HCT116 (cell line): ENCODE results near the gene AMZ1. TPM values are rescaled to one million over a fixed set of nuclear protein-coding genes. Genes with fewer than 3 reads are reported as not detected.

ENCODE experiments used
- ATAC-seq: fragments of 200-7000 bp; cut with Tn5 transposase; 2 replicates; pipeline ENCODE4 v1.9.1; 2020; ENCODE audit warnings: mild to moderate bottlenecking, moderate library complexity
- BruUV-seq: library from RNA; stranded (reverse); fragments of 400-500 nt; replicated peaks from 2 replicates; lab custom pipeline; 2021; lab: Mats Ljungman, UMichigan
- CTCF ChIA-PET: fragments of 300-600 bp; sonication (Branson Sonifier 250); formaldehyde crosslinking; loops from one replicate; lab custom pipeline; 2021; ENCODE audit warnings: antibody characterized with exemption; lab: Charles Lee
- POLR2A ChIA-PET: fragments of 300-600, 350-600 bp; sonication (Branson Sonifier 250); formaldehyde crosslinking; loops from one replicate; lab custom pipeline; 2021; ENCODE audit warnings: antibody characterized with exemption; lab: Charles Lee
- RAD21 ChIA-PET, 2 experiments: fragments of 300-600 bp; sonication (Branson Sonifier 250); formaldehyde crosslinking; loops; one replicate each; lab custom pipeline; 2023; ENCODE audit warnings: low total read pairs in 2 of 2; ENCODE audit not compliant: uncharacterized antibody in 2 of 2, unreplicated experiment in 2 of 2, low non-redundant PET in 1 of 2; lab: Charles Lee
- DNase-seq: peaks from one replicate; pipeline ENCODE4 v3.0.0-alpha.2; 2010; ENCODE audit warnings: low read depth, low spot score
- H2AFZ ChIP-seq: fragments of 200-600 bp; shearing (Covaris generic), sonication (generic); 2 replicates; pipeline ENCODE4 v1.6.1; 2017; ENCODE audit warnings: low read depth, mixed run types, mixed read lengths, antibody characterized with exemption, low read length; ENCODE audit not compliant: poor library complexity, severe bottlenecking
- H3K27ac ChIP-seq: 2 replicates; pipeline ENCODE4 v1.5.1; 2012; ENCODE audit warnings: low read depth, low read length
- H3K27me3 ChIP-seq: fragments of 200-600 bp; sonication (generic); 2 replicates; pipeline ENCODE4 v1.6.1; 2016; ENCODE audit warnings: mixed run types, low read length, mixed read lengths; ENCODE audit not compliant: insufficient read depth
- H3K36me3 ChIP-seq, 2 experiments: fragments of 200-500 bp in 1 of 2; fragments of 200-600 bp in 1 of 2; sonication (Bioruptor generic) in 1 of 2; sonication (generic) in 1 of 2; 2 replicates each; pipeline versions ENCODE4 v1.5.1 to v1.6.1; 2014 to 2016; ENCODE audit warnings: low read length in 2 of 2, inconsistent platforms in 1 of 2, mixed read lengths in 1 of 2, mixed run types in 1 of 2; ENCODE audit not compliant: insufficient read depth in 2 of 2, control insufficient read depth in 1 of 2
- H3K4me1 ChIP-seq, 2 experiments: fragments of 200-600 bp in 1 of 2; sonication (generic) in 1 of 2; 2 replicates each; pipeline versions ENCODE4 v1.5.1 to v1.6.1; 2012 to 2017; ENCODE audit warnings: low read length in 2 of 2, inconsistent platforms in 1 of 2, mild to moderate bottlenecking in 1 of 2, mixed read lengths in 1 of 2, mixed run types in 1 of 2, moderate library complexity in 1 of 2; ENCODE audit not compliant: insufficient read depth in 2 of 2, control insufficient read depth in 1 of 2
- H3K4me2 ChIP-seq: fragments of 200-600 bp; sonication (generic); 2 replicates; pipeline ENCODE4 v1.6.1; 2017; ENCODE audit warnings: mixed run types, low read length, mixed read lengths
- H3K4me3 ChIP-seq, 2 experiments: fragments of 200-600 bp in 1 of 2; sonication (generic) in 1 of 2; replicated peaks in 1 of 2; 2 replicates each; pipeline ENCODE4 v1.5.1; 2011 to 2016; ENCODE audit warnings: low read length in 2 of 2, control low read depth in 1 of 2, low read depth in 1 of 2, mild to moderate bottlenecking in 1 of 2, mixed read lengths in 1 of 2, mixed run types in 1 of 2
- H3K79me2 ChIP-seq: fragments of 200-600 bp; sonication (generic); 2 replicates; pipeline ENCODE4 v1.6.1; 2017; ENCODE audit warnings: mild to moderate bottlenecking, mixed run types, low read length, moderate library complexity, mixed read lengths; ENCODE audit not compliant: insufficient read depth
- H3K9ac ChIP-seq: fragments of 200-600 bp; sonication (generic); 2 replicates; pipeline ENCODE4 v1.6.1; 2016; ENCODE audit warnings: low read length, mixed read lengths
- H3K9me2 ChIP-seq: fragments of 200-600 bp; sonication (generic), shearing (Covaris generic); 2 replicates; pipeline ENCODE4 v1.6.1; 2017; ENCODE audit warnings: mixed run types, mild to moderate bottlenecking, moderate library complexity; ENCODE audit not compliant: insufficient read depth
- H3K9me3 ChIP-seq, 2 experiments: fragments of 200-500 bp in 1 of 2; fragments of 200-600 bp in 1 of 2; sonication (Bioruptor generic) in 1 of 2; sonication (generic) in 1 of 2; 2 replicates each; pipeline ENCODE4 v1.6.1; 2014 to 2017; ENCODE audit warnings: low read length in 2 of 2, mixed read lengths in 2 of 2, inconsistent platforms in 1 of 2, low read depth in 1 of 2, mild to moderate bottlenecking in 1 of 2, mixed run types in 1 of 2, moderate library complexity in 1 of 2; ENCODE audit not compliant: control insufficient read depth in 1 of 2, insufficient read depth in 1 of 2
- H4K20me1 ChIP-seq: fragments of 200-600 bp; sonication (generic), shearing (Covaris generic); 2 replicates; pipeline ENCODE4 v1.6.1; 2017; ENCODE audit warnings: mixed run types, mild to moderate bottlenecking, moderate library complexity; ENCODE audit not compliant: insufficient read depth
- ATF3 ChIP-seq: IDR thresholded peaks from 2 replicates; pipeline ENCODE4 v1.6.1; 2012
- CEBPB ChIP-seq: IDR thresholded peaks from 2 replicates; pipeline ENCODE4 v1.6.1; 2012; ENCODE audit warnings: low read depth
- CTCF ChIP-seq, 3 experiments: fragments of 200-600 bp in 1 of 3; sonication (generic) in 1 of 3; IDR thresholded peaks in 2 of 3; conservative IDR thresholded peaks in 1 of 3; 2 replicates each; pipeline ENCODE4 v1.5.1; 2012 to 2017; ENCODE audit warnings: low read depth in 2 of 3, low read length in 2 of 3, antibody characterized with exemption in 1 of 3, borderline replicate concordance in 1 of 3, control low read depth in 1 of 3, mild to moderate bottlenecking in 1 of 3, mixed read lengths in 1 of 3, mixed run types in 1 of 3, moderate library complexity in 1 of 3; ENCODE audit not compliant: insufficient read depth in 1 of 3
- EZH2 ChIP-seq: fragments of 200-600 bp; sonication (generic); IDR thresholded peaks from 2 replicates; pipeline ENCODE4 v1.6.1; 2017; ENCODE audit warnings: antibody characterized with exemption, mixed run types
- EZH2phosphoT487 ChIP-seq: fragments of 200-600 bp; IDR thresholded peaks from 2 replicates; pipeline ENCODE4 v1.6.1; 2018; ENCODE audit warnings: antibody characterized with exemption, borderline replicate concordance
- JUND ChIP-seq: IDR thresholded peaks from 2 replicates; pipeline ENCODE4 v1.6.1; 2012
- RAD21 ChIP-seq: IDR thresholded peaks from 2 replicates; pipeline ENCODE4 v1.6.1; 2012; ENCODE audit warnings: low read depth, mild to moderate bottlenecking
- REST ChIP-seq: IDR thresholded peaks from 2 replicates; pipeline ENCODE4 v1.6.1; 2012; ENCODE audit warnings: low read depth
- SIN3A ChIP-seq: IDR thresholded peaks from 2 replicates; pipeline ENCODE4 v1.6.1; 2012; ENCODE audit warnings: low read depth
- SP1 ChIP-seq: IDR thresholded peaks from 2 replicates; pipeline ENCODE4 v1.6.1; 2012; ENCODE audit warnings: low read depth
- TCF7L2 ChIP-seq: IDR thresholded peaks from 2 replicates; pipeline ENCODE4 v1.7.0; 2011; ENCODE audit warnings: borderline replicate concordance, inconsistent platforms; ENCODE audit not compliant: insufficient read depth, insufficient read length; ENCODE audit errors: extremely low read depth
- ZNF274 ChIP-seq: fragments of 200-500 bp; sonication (Bioruptor generic); IDR thresholded peaks from 2 replicates; pipeline ENCODE4 v1.6.1; 2014; ENCODE audit warnings: mild to moderate bottlenecking, low read depth, low read length, inconsistent platforms
- intact Hi-C: fragments of 100-400 bp; cut with micrococcal nuclease; formaldehyde crosslinking; loops from 2 replicates; pipeline ENCODE4 v1.10.0; 2022
- total RNA-seq: library from RNA; stranded (reverse); gene quantifications from one replicate; pipeline ENCODE4 v1.2.1, GENCODE V29; 2021; ENCODE audit not compliant: unreplicated experiment

The AMZ1 gene
- total RNA-seq, 1 experiment from 2014 or later = not detected

- ChIA-PET CTCF (no interaction called here), RAD21 (no interaction called here), POLR2A (no interaction called here)
- Histone ChIP-seq H3K9ac (no peak overlapping the region), H3K27me3 (no peaks in the 10 kb centered on the region), H3K4me3 (no peak overlapping the region), H2AFZ (no peak overlapping the region), H3K4me2 (no peak overlapping the region), H3K27ac (no peak overlapping the region), H3K36me3 (no peaks in the 10 kb centered on the region), H4K20me1 (no peaks in the 10 kb centered on the region), H3K79me2 (no peaks in the 10 kb centered on the region), H3K9me2 (no peaks in the 10 kb centered on the region), H3K4me1 (peaks cover 7 to 11% of the 10 kb centered on the region in 2 experiments), H3K9me3 (no peaks in the 10 kb centered on the region)
- no peak for DNase-seq
- no TSS peak for BruUV-seq
- ATAC-seq = no peak
- intact Hi-C loops = no loop called here
- TF ChIP-seq ZNF274 = no peak
- no peak for TF ChIP-seq EZH2phosphoT487
- no peak for TF ChIP-seq RAD21
- TF ChIP-seq ATF3 = no peak
- no peak for TF ChIP-seq JUND
- TF ChIP-seq EZH2 = no peak
- no peak for TF ChIP-seq TCF7L2
- no peak for TF ChIP-seq CTCF (IDR thresholded peaks at IDR 0.05 in 2 of 3, conservative IDR thresholded peaks at IDR 0.05 in 1 of 3; ENCODE audit: borderline replicate concordance in 1 of 3, insufficient read depth in 1 of 3, low read depth in 2 of 3, low read length in 2 of 3)
- no peak for TF ChIP-seq SP1
- no peak for TF ChIP-seq SIN3A
- TF ChIP-seq CEBPB = no peak
- TF ChIP-seq REST = no peak
Observed at GRCh38 chr7:2725178-2726105, 37.4 kb downstream of the AMZ1 start.
